Measurements from ENCODE around the gene PLIN1. TPM values are rescaled to one million over a fixed set of nuclear protein-coding genes. Genes with fewer than 3 reads are reported as not detected.

Gene PLIN1
- total and polyA plus RNA-seq, 9 of the 15 experiments (the other 6 are each of a cell fraction or from before 2014, with no cell fraction given), result not detected

DNA sequence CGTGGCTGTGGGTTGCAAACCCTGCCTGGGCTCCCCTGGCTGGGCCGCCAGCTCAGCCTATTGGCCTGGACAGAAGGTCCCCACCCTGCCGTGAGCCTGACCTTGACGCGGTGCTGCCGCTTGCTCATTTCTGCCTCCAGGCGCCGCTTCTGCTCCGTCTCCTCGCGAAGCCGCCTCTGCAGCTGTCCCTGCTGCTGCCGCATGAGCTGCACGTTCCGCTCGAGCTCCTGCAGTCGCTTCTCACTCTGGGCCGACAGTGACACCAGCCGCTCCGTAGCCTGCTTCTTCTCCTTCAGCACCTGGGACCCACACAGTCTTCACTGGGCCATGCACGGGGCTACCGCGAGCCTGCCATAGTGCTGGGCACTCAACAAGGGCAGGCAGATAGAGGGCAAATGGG lies 45.6 kb downstream of the PLIN1 start:
- Histone ChIP-seq H2AFZ (ENCODE audit: low read depth, low read length) (no peak overlapping the region), H3K27ac (ENCODE audit: extremely low read depth, low read depth, low read length) (no peak overlapping the region), H3K9ac (ENCODE audit: insufficient read depth in 1 of 2, low read depth in 2 of 2, low read length in 2 of 2) (no peak overlapping the region), H3K27me3 (ENCODE audit: control insufficient read depth in 2 of 2, insufficient read depth in 2 of 2, low read length in 2 of 2) (no peaks in the 10 kb centered on the region), H3K79me2 (ENCODE audit: control insufficient read depth, insufficient read depth, low read length) (no peaks in the 10 kb centered on the region), H3K9me3 (replicated peaks; ENCODE audit: control insufficient read depth, insufficient read depth, low read depth, low read length) (peaks cover 5% of the 10 kb centered on the region; the same call in 1 of the 2 replicates), H3K4me2 (ENCODE audit: insufficient read depth, low read length) (no peak overlapping the region), H3K4me3 (no peak overlapping the region), H3K9me1 (ENCODE audit: control insufficient read depth, insufficient read depth, low read length) (no peaks in the 10 kb centered on the region), H4K20me1 (replicated peaks; ENCODE audit: control insufficient read depth, insufficient read depth, low read length) (no peaks in the 10 kb centered on the region), H3K36me3 (ENCODE audit: control insufficient read depth, insufficient read depth, low read length) (peaks cover 36% of the 10 kb centered on the region; the same call in 2 of the 3 replicates), H3K4me1 (replicated peaks in 1 of 2; ENCODE audit: control insufficient read depth in 2 of 2, insufficient read depth in 2 of 2, low read length in 2 of 2) (no peaks in the 10 kb centered on the region; a peak in 1 of 5 replicates)
- in situ Hi-C loops (cut with MboI), result no loop called here
- no TSS peak for BruUV-seq (replicated peaks)
- ATAC-seq (no peak), DNase-seq (ENCODE audit: extremely low read depth in 1 of 4, low spot score in 3 of 4) (no peak), FAIRE-seq (no peak)
- ChIA-PET CTCF (ENCODE audit: low intra/inter-chr PET ratio) (no interaction called here), POLR2A (no interaction called here)
- intact Hi-C loops (cut with micrococcal nuclease), result no loop called here
- WGBS (ENCODE audit: insufficient coverage, low coverage, missing lambda C conversion rate), result 86% methylated on average over 23 of the region's 23 CpGs
- TF ChIP-seq NONO (IDR thresholded peaks at IDR 0.05; ENCODE audit: low read depth in 2 of 2, low read length in 1 of 2) (no peak), CBX5 (IDR thresholded peaks at IDR 0.05; ENCODE audit: borderline replicate concordance, low read depth) (no peak), STAT5A (IDR thresholded peaks at IDR 0.05; ENCODE audit: borderline replicate concordance, low read length) (no peak), DMBX1 (CRISPR knock-in tag; IDR thresholded peaks at IDR 0.05; ENCODE audit: borderline replicate concordance) (no peak), FOS (IDR thresholded peaks at IDR 0.05; ENCODE audit: extremely low read depth, insufficient read length) (no peak), ZNF830 (CRISPR knock-in tag; IDR thresholded peaks at IDR 0.05) (no peak), POLR2A (conservative IDR thresholded peaks at IDR 0.05) (no peak), RBM22 (IDR thresholded peaks at IDR 0.05; ENCODE audit: low read depth, low read length, poor library complexity, severe bottlenecking) (peak; percentile 40), HMG20A (CRISPR knock-in tag; conservative IDR thresholded peaks at IDR 0.05) (no peak), KHSRP (IDR thresholded peaks at IDR 0.05) (no peak), XRCC5 (IDR thresholded peaks at IDR 0.05; ENCODE audit: low read depth, low read length) (no peak), RCOR1 (IDR thresholded peaks at IDR 0.05; ENCODE audit: borderline replicate concordance in 1 of 2, low read depth in 2 of 2, low read length in 2 of 2) (no peak), GTF2F1 (IDR thresholded peaks at IDR 0.05; ENCODE audit: low read depth, low read length) (no peak), ETV1 (tag; conservative IDR thresholded peaks at IDR 0.05; ENCODE audit: low read depth) (no peak), CBX3 (IDR thresholded peaks at IDR 0.05; ENCODE audit: borderline replicate concordance in 1 of 2, low read length in 2 of 2) (no peak), ZNF444 (CRISPR knock-in tag; IDR thresholded peaks at IDR 0.05) (no peak)
- TF ChIP-seq, protein P1, sequence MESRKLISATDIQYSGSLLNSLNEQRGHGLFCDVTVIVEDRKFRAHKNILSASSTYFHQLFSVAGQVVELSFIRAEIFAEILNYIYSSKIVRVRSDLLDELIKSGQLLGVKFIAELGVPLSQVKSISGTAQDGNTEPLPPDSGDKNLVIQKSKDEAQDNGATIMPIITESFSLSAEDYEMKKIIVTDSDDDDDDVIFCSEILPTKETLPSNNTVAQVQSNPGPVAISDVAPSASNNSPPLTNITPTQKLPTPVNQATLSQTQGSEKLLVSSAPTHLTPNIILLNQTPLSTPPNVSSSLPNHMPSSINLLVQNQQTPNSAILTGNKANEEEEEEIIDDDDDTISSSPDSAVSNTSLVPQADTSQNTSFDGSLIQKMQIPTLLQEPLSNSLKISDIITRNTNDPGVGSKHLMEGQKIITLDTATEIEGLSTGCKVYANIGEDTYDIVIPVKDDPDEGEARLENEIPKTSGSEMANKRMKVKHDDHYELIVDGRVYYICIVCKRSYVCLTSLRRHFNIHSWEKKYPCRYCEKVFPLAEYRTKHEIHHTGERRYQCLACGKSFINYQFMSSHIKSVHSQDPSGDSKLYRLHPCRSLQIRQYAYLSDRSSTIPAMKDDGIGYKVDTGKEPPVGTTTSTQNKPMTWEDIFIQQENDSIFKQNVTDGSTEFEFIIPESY (CRISPR knock-in tag; IDR thresholded peaks at IDR 0.05), result peak; percentile 18; the same call in 1 of the 2 replicates
- TF ChIP-seq, protein P2, sequence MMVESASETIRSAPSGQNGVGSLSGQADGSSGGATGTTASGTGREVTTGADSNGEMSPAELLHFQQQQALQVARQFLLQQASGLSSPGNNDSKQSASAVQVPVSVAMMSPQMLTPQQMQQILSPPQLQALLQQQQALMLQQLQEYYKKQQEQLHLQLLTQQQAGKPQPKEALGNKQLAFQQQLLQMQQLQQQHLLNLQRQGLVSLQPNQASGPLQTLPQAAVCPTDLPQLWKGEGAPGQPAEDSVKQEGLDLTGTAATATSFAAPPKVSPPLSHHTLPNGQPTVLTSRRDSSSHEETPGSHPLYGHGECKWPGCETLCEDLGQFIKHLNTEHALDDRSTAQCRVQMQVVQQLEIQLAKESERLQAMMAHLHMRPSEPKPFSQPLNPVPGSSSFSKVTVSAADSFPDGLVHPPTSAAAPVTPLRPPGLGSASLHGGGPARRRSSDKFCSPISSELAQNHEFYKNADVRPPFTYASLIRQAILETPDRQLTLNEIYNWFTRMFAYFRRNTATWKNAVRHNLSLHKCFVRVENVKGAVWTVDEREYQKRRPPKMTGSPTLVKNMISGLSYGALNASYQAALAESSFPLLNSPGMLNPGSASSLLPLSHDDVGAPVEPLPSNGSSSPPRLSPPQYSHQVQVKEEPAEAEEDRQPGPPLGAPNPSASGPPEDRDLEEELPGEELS (CRISPR knock-in tag; IDR thresholded peaks at IDR 0.05; ENCODE audit: borderline replicate concordance), result no peak
